Heart right ventricle (tissue), 16 donors: ENCODE results near the gene HMG20B. TPM values are rescaled to one million over a fixed set of nuclear protein-coding genes. Genes with fewer than 3 reads are reported as not detected.
"Not testable (repeated sequence)": the region's sequence is repeated elsewhere in the genome, so short reads cannot be mapped to it uniquely, and the experiment has no call there.

Experiments used
- ATAC-seq, 8 donors: fragments of 200-7000 bp; cut with Tn5 transposase; one replicate each; pipeline ENCODE4 v1.9.1; 2020; ENCODE audit warnings: mild to moderate bottlenecking in 8 of 8, moderate library complexity in 8 of 8, moderate number of reproducible peaks in 1 of 8
- DNase-seq, 2 donors: peaks; one replicate each; pipeline ENCODE4 v3.0.0-alpha.2; 2020
- H3K27ac ChIP-seq, 10 donors: fragments of 200-600 bp; sonication (generic) in 2 of 10; one replicate each; pipeline versions ENCODE4 v1.5.0 to v1.8.0; 2020 to 2022; ENCODE audit warnings: mild to moderate bottlenecking in 3 of 10
- H3K27me3 ChIP-seq, 7 donors: fragments of 200-600 bp; one replicate each; pipeline ENCODE4 v1.8.0; 2021 to 2022; ENCODE audit warnings: mild to moderate bottlenecking in 2 of 7
- H3K36me3 ChIP-seq, 9 donors: fragments of 200-600 bp; sonication (generic) in 1 of 9; one replicate each; pipeline versions ENCODE4 v1.5.0 to v1.8.0; 2020 to 2022; ENCODE audit warnings: mild to moderate bottlenecking in 2 of 9
- H3K4me1 ChIP-seq, 9 donors: fragments of 200-600 bp; sonication (generic) in 1 of 9; one replicate each; pipeline versions ENCODE4 v1.5.0 to v1.8.0; 2020 to 2022; ENCODE audit warnings: mild to moderate bottlenecking in 4 of 9
- H3K4me3 ChIP-seq, 10 donors: fragments of 200-600 bp; sonication (generic) in 2 of 10; one replicate each; pipeline versions ENCODE4 v1.5.0 to v1.8.0; 2020 to 2022; ENCODE audit warnings: mild to moderate bottlenecking in 7 of 10, moderate library complexity in 2 of 10
- H3K9me3 ChIP-seq, 11 donors: fragments of 200-600 bp in 10 of 11; sonication (generic) in 2 of 11; one replicate each; pipeline versions ENCODE4 v1.5.0 to v1.8.0; 2013 to 2022; ENCODE audit warnings: mild to moderate bottlenecking in 2 of 11, control low read depth in 1 of 11, moderate library complexity in 1 of 11
- WGBS, 2 donors: extraction: QIAGEN DNeasy Blood & Tissue Kit; methylation state at CpG; one replicate each; pipeline ENCODE4 v1.1.7; 2013; ENCODE audit warnings: inconsistent platforms in 1 of 2; 5-methylcytosine and 5-hydroxymethylcytosine counted together
- intact Hi-C, 10 donors: fragments of 100-400 bp; cut with DNase I; formaldehyde crosslinking; loops; one replicate each; pipeline versions ENCODE4 v1.11.1 to v1.14.2; 2022
- polyA plus RNA-seq, 2 donors: library from polyadenylated mRNA; stranded (reverse); fragments of 200-250 nt; gene quantifications; one replicate each; pipeline ENCODE4 v1.2.3, GENCODE V29; 2013
- total RNA-seq, 10 donors: library from RNA; stranded (reverse); fragmentation: NEBNext Ultra II Directional in 3 of 10; extraction: Animal tissue kit (Norgen Biotek cat#: 25700) in 3 of 10; gene quantifications; one replicate each; pipeline versions ENCODE4 v1.2.1 to v1.2.4, GENCODE V29; 2021 to 2023
- TF ChIP-seq, protein P1 (sequence below), 9 donors: fragments of 200-600 bp; sonication (generic) in 2 of 9; IDR thresholded peaks; one replicate each; pipeline versions ENCODE4 v1.5.0 to v1.8.0; 2021 to 2022; ENCODE audit warnings: antibody characterized with exemption in 9 of 9, mild to moderate bottlenecking in 5 of 9, moderate library complexity in 1 of 9
- donor health status: Arrhythmogenic right ventricular cardiomyopathy.
- donor health status: ischemic (EF 13 %, LVEDD 7.1; RV severe dilation, severe dysfunction).
- donor health status: healthy with polysubstance abuse.
- donor health status: DM: no; HTN: yes; CAD: no.
- donor health status: DM: no; HTN: no; CAD: no.
- donor health status: ischemic (EF 25% LVEDD 6.9; RV normal size, moderate dysfunction).
- donor health status: ischemic (EF 25% LVEDD 5.7; RV mildly dilated, moderate dysfunction).
- donor health status: healthy.
- donor health status: DM: yes; HTN: yes; CAD: no.
- donor health status: Ischemic cardiomyopathy.
- donor health status: ischemic (EF 35%, LVEDD 5.7; RV mildly dilated, moderate dysfunction).
- donor health status: nonischemic (EF 11% LVEDD 7.7; RV severe dilation, severe dysfunction).
- donor health status: DM: yes; HTN: yes; CAD: no.
- donor health status: PGD.
- donor health status: ischemic (EF 29% LVEDD 5.4; RV normal size, mild dysfunction).
- donor health status: nonischemic (EF 23%, LVEDD 6.1; RV moderate dilation, normal function).

HMG20B gene
- total and polyA plus RNA-seq, 12 donors: 19.5 to 73.3 (median 32.0) TPM

DNA sequence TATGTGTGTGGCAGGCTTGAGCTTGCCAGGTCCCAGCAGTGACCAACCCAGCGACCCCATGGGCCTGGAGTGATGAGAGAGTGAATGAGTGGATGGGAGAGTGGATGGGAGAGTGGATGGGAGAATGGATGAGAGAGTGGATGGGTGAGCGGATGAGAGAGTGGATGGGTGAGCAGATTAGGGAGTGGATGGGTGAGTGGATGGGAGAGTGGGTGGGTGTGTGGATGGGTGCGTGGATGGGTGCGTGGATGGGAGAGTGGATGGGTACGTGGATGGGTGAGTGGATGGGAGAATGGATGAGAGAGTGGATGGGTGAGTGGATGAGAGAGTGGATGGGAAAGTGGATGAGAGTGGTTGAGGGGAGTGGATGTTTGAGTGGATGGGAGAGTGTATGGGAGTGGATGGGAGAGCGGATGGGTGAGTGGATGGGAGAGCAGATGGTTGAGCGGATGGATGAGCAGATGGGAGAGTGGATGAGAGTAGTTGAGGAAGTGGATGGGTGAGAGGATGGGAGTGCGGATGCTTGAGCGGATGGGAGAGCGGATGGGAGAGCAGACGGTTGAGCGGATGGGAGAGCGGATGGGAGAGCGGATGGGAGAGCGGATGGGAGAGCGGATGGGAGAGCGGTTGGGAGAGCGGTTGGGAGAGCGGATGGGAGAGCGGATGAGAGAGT, 44.1 kb upstream of the HMG20B start:
- DNase-seq: no peak
- no peak for ATAC-seq
- no peaks in the 10 kb centered on the region for H3K27me3 ChIP-seq
- H3K4me3 ChIP-seq: no peak overlapping the region
- TF ChIP-seq, protein P1, sequence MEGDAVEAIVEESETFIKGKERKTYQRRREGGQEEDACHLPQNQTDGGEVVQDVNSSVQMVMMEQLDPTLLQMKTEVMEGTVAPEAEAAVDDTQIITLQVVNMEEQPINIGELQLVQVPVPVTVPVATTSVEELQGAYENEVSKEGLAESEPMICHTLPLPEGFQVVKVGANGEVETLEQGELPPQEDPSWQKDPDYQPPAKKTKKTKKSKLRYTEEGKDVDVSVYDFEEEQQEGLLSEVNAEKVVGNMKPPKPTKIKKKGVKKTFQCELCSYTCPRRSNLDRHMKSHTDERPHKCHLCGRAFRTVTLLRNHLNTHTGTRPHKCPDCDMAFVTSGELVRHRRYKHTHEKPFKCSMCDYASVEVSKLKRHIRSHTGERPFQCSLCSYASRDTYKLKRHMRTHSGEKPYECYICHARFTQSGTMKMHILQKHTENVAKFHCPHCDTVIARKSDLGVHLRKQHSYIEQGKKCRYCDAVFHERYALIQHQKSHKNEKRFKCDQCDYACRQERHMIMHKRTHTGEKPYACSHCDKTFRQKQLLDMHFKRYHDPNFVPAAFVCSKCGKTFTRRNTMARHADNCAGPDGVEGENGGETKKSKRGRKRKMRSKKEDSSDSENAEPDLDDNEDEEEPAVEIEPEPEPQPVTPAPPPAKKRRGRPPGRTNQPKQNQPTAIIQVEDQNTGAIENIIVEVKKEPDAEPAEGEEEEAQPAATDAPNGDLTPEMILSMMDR (IDR thresholded peaks at IDR 0.05): no peak
- peaks cover 6 to 78% (median 45%) of the 10 kb centered on the region in 9 donors for H3K36me3 ChIP-seq
- H3K9me3 ChIP-seq: no peaks in the 10 kb centered on the region
- intact Hi-C loops: no loop called here
- H3K4me1 ChIP-seq: no peaks in the 10 kb centered on the region
- WGBS, 2 donors: 97 to 99% methylated on average over 20 of the region's 20 CpGs
- H3K27ac ChIP-seq: no peak overlapping the region

DNA sequence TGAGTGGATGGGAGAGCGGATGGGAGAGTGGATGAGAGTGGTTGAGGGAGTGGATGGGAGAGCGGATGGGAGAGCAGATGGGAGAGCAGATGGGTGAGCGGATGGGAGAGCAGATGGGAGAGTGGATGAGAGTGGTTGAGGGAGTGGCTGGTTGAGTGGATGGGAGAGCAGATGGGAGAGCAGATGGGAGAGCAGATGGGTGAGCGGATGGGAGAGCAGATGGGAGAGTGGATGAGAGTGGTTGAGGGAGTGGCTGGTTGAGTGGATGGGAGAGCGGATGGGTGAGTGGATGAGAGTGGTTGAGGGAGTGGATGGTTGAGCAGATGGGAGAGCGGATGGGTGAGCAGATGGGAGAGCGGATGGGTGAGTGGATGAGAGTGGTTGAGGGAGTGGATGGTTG, 43.4 kb upstream of the HMG20B start:
- DNase-seq, H3K4me3 ChIP-seq, ATAC-seq, H3K4me1 ChIP-seq, H3K27ac ChIP-seq, H3K27me3 ChIP-seq, intact Hi-C loops, H3K9me3 ChIP-seq: not testable (repeated sequence)
- 98 to 99% methylated on average over 7 of the region's 7 CpGs for WGBS, 2 donors
- peaks cover 6 to 78% (median 45%) of the 10 kb centered on the region in 9 donors for H3K36me3 ChIP-seq

- no peaks in the 10 kb centered on the region for H3K27me3 ChIP-seq
- no peaks in the 10 kb centered on the region for H3K9me3 ChIP-seq
- H3K36me3 ChIP-seq: peaks cover 6 to 80% (median 55%) of the 10 kb centered on the region in 9 donors
- H3K27ac ChIP-seq: no peak overlapping the region
- no peak for DNase-seq
- TF ChIP-seq, protein P1 (IDR thresholded peaks at IDR 0.05): no peak
- no peak overlapping the region for H3K4me3 ChIP-seq
- 97 to 99% methylated on average over 12 of the region's 12 CpGs for WGBS, 2 donors
- intact Hi-C loops: no loop called here
- ATAC-seq: no peak
- H3K4me1 ChIP-seq: no peaks in the 10 kb centered on the region
These were observed 42.4 kb upstream of the HMG20B start for GRCh38 chr19:3530389-3530788.

DNA sequence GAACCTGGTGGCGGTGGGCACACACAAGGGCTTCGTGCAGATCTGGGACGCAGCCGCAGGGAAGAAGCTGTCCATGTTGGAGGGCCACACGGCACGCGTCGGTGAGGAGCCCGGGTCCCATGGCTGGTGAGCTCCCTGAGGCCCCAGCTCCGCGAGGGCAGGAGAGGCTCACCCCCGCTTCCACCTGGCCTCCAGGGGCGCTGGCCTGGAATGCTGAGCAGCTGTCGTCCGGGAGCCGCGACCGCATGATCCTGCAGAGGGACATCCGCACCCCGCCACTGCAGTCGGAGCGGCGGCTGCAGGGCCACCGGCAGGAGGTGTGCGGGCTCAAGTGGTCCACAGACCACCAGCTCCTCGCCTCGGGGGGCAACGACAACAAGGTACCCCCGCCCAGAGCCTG, 41.0 kb upstream of the HMG20B start:
- intact Hi-C loops: no loop called here
- H3K27ac ChIP-seq: no peak overlapping the region
- no peak for ATAC-seq
- TF ChIP-seq, protein P1 (IDR thresholded peaks at IDR 0.05): no peak
- H3K4me1 ChIP-seq: peaks cover 0 to 8% (median 0%) of the 10 kb centered on the region in 9 donors
- H3K36me3 ChIP-seq: peaks cover 0 to 80% (median 53%) of the 10 kb centered on the region in 9 donors
- 91 to 92% methylated on average over 29 of the region's 29 CpGs for WGBS, 2 donors
- H3K9me3 ChIP-seq: no peaks in the 10 kb centered on the region
- no peaks in the 10 kb centered on the region for H3K27me3 ChIP-seq
- no peak overlapping the region for H3K4me3 ChIP-seq
- DNase-seq: no peak

GRCh38 chr19:3532154-3532786, 40.5 kb upstream of the HMG20B start:
- DNase-seq (no peak), ATAC-seq (no peak)
- H3K36me3 ChIP-seq: peaks cover 0 to 78% (median 49%) of the 10 kb centered on the region in 9 donors
- no peaks in the 10 kb centered on the region for H3K9me3 ChIP-seq
- H3K27ac ChIP-seq: no peak overlapping the region
- no peaks in the 10 kb centered on the region for H3K27me3 ChIP-seq
- WGBS, 2 donors: 94 to 96% methylated on average over 32 to 33 of the region's 33 CpGs
- intact Hi-C loops: no loop called here
- H3K4me1 ChIP-seq: peaks cover 0 to 13% (median 0%) of the 10 kb centered on the region in 9 donors
- TF ChIP-seq, protein P1 (IDR thresholded peaks at IDR 0.05): no peak
- no peak overlapping the region for H3K4me3 ChIP-seq
